Fibroblast of skin of left quadriceps (primary cell): ENCODE results near the gene TNC.
A peak's percentile ranks its signal among the peaks of the same experiment; 100 is the strongest.

Experiments
- DNase-seq, 2 experiments: peaks; one replicate each; pipeline ENCODE4 v3.0.0-alpha.2; 2013; ENCODE audit warnings: low read depth in 2 of 2

The TNC gene

DNA sequence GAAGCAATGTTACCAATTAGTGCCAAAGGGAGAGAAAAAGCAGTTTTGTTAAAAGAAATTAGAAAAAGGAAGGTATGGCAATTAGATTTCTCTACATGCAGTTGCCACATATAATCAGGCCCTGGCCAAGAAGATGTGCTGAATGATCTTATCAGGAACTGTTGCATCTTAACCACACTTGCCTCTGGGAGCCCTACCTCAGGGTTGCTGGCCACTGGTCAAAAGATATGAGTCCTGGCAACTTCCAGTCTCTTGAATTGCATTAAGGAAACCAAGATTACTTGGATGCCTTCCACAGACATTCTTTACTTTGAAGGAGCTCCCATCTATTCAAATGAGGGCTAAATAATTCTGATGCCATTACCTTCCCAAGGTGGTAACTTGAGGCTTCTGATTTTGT lies 60.4 kb downstream of the TNC start:
- DNase-seq: peak in 1 of 2 experiments; percentile 24

DNA sequence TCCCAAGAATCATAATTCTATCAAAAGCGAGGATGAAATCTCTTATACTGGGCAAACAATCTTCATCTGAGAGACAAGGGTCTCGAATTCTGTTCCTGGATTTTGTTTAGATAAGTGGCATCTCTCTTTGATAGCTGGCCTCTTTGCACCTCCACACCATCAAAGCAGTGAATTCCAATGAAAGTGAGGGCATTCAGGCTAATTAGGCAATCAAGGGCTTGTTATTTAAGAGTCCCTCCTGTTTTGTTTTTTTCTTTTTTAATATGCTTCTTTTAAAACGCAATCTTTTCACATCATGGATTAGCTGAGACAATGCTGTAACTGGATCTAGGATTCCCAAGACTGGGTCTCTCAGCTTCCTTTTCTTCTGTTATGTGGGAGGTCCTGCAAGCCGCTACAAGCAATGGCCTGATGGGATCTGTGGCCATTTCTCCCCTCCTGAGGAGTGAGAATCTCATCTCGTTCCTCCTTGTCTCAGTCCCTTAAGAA lies 67.9 kb downstream of the TNC start:
- no peak for DNase-seq

DNA sequence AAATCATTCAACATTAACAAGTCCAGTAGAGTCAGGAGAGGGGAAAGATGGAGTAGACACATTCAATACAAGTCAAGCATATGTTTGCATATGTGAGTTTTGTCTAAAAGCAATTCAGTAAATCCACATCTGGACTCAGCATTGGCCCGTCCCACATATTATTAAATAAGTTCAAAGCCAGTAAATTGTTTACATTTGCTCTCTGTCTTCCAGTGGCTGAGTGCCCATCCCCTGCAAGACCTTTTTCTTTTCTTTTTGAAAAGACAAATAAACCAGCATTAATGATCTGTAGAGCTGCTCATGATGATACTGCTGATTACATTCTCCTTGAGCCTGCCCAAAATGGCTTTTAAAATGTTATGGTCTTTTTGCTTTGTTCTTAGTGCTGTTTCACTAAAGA lies 71.1 kb downstream of the TNC start:
- no peak for DNase-seq

DNA sequence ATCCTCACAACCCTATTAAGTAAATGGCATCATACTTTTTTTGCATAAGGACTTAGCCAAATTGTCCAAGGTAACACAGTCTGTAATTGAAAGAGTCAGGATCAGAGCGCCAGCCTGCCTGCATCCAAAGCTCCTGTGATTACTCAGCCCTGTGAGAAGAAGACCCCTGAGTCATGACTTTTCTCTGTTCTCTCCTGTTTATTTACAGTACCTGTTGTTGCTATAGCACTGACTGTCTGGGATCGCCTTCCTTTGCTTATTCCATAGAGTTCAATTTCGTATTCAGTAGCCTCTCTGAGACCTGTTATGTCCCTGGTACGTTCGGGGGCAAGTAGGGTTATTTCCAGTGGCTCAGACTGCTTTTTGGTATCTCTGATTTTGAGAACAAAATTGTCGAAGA lies 71.8 kb downstream of the TNC start:
- no peak for DNase-seq

DNA sequence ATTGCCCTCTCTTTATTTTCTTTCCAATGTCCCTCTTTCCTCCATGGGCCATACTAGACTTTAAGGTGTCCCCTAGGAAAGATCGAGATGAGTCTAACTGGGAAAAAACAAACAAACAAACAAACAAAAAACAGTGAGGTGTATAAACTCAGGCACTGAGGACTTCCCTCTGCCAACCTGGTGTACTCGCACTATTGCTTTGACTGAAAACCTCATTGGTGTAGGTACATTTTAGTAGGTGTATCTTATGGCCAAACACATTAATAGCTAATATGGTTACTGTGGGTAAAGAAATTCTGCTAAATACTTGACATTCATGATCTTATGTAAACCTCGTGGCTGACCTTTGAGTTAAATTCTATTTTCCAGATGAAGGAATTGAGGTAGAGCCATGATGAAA lies 74.3 kb downstream of the TNC start:
- DNase-seq: no peak

DNA sequence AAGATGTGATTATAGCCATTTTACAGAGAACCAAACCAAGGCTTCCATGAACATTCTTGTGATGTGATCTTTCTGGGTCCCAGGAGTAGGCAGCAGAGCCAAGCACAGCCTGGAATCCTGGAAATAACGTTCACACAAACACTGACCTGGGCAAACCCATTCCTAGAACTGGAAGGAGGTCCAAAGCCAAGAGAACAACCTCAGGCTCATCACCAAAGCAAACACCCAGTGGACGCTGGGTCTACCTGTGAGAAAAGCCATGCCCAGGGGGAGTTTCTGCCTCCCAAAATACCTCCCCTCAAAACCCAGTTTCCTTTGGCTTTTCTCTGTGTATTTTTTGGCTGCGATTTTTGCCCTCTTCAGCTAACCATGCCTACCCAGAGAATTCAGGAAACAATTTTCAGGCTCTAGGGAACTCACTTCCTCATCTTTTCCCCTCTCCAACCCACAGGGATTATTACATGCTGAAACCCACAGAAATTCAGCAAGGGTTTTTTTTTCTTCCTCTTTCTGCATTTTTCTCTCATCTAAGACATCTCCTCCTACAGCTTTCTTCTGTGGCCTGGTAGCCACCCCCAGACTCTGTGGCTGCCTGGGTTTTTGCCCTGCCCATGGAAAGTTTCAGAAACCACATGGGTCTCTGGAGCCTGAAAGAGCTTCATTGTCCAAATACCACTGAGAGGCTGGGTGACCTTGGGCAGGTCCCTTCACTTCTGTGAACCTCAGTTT lies 75.0 kb downstream of the TNC start:
- DNase-seq: no peak

DNA sequence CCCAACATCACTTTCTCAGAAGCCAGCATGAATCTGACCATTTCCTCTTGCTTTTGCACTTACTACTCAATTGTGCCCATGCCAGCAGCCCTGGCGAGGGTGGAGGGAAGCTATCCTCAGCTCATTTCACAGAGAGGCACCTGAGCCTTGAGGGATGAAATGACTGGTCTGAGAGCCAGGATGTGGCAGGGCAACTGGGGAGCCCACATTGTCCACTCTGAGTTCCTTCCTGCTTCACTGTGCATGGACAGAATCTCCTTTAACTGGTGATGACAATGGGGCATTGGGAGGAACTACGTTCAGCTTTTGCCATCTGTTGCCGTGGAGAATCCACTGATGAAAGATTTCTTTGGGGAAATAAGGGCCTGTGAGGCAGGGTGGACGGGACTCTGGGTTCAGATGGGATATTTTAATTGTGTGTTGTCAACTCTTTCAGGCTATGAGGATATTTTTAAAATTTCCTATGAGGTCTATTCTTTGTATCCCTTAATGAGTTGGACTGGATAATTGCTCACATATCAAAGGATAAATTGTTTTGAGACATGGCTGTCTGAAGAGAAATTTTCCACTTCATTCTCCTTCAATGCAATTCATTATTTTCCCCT lies 78.3 kb downstream of the TNC start:
- no peak for DNase-seq

DNA sequence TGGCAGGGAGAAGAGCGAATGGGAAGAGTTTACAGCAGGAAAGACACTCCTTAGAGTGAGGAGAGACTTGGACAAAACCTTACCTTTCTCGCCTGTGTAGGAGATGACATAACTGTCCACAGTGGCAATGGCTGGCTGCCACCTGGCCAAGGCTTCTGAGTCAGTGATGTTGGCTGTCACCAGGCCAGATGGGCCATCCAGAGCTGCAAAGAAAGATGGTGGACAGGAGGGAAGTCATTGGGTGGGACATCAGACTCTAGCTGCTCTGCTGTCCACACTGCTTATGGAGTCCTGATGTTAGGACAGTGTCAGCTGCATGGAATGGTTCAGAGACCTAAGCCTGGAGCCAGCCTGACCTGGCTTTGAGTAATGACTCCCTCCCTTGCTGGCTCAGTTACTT lies 79.8 kb downstream of the TNC start:
- DNase-seq: no peak

DNA sequence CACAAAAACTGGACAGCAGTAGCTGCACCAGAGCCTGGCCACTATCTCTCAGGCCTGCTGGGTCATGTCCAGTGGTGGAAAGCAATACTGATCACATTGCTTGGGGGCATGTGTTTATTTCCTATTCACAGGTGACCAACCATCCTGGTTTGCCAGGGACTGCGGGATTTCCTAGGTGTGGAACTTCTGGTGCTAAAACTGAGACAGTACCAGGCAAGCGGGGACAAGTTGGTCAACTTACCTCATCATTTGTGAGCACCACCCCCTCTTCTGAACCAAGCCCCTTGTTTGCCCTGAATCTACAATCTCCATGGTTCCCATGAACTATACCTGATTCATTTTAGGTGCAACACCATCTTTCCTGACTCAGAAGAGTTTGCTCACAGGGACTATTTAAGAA lies 81.3 kb downstream of the TNC start:
- no peak for DNase-seq

DNA sequence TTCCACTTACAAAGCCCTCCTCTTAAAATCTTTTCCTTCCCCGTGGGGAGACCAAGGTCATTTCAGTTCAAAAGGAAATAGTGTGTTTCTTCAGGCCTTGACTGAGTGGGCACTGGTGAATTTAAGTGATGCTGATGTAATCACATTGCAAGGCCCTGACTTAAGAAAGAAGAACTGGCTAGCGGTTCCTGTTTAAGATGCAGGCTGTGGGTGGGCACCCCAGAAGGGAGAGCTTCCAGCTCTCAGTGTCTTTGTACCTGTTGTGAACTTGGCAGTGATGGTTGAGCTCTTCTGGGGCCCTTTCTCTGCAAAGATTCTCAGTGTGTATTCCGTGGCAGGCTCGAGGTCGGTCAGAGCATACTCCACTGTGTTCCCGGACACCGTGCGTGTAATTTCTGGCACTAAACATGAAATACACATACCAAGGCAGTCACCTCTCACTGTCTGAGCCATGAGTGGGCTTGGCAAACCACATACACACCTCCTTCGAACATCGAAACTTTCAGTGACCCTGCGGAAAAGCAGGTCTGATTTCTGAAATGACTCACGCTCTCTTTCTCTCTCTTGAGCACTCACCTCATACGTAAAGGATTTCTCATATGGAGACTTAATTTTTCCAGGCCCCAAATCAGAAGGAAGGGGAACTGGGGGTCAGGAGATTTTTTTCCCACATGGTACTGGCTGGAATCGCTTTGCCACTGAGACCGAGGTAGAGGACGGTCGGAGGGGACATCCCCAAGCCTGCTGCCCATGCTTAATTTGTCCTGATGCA lies 81.9 kb downstream of the TNC start:
- DNase-seq: peak; percentile 68

DNA sequence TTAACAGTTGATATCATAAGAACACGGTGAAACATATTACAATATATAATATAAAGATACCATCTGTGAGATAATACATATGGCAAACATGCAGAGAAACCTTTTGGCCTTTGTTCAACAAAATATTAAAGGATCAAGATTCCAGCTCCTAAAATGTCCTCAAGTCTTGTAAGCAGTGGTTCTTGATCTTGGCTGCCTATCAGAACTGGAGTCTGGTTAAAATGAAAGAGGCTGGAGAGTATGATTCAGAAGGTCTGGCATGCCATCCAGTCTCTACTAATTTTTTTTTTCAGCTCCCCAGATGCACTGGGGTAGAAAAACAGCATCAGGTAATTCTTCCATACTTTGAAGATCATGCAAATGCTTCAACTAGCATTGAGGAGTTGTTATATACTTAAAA lies 83.2 kb downstream of the TNC start:
- peak; percentile 74 to 80 for DNase-seq

DNA sequence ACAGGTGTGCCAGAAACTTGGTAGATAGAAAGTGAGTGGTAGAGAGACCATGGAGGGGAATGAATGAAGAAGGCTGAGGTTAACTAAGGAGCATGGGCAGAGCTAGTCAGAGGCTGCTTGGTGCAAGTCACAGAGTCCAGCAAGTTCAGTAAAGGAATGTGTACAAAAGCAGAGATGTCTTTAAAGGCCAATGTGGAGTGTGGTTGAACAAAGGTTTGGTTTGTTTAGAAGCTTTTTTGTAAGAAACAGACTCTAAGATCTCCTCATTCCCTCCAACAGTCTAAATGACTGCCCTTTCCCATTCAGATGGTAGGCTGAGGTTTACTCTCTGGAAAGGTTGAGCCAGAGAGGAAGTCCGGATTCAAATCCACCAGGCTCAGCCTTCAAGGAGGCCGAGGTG lies 84.2 kb downstream of the TNC start:
- no peak for DNase-seq

DNA sequence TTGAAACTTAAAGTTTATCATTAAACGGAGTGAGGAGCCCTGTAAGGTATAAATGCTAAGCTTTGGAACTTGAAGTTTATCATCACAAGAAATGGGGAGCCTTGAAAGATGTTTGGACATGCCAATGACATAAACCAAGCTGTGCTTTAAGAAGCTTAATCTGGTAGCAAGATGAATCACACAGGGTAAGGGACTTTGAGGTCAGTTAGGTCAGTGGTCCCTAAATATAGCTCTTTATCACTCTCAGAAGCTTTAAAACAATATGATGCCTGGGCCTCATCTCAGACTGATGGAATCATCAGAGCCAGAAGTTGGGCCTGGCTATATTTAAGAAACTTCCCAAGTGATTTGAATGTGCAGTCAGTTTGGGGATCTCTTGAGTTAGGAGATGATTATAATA lies 85.7 kb downstream of the TNC start:
- no peak for DNase-seq

DNA sequence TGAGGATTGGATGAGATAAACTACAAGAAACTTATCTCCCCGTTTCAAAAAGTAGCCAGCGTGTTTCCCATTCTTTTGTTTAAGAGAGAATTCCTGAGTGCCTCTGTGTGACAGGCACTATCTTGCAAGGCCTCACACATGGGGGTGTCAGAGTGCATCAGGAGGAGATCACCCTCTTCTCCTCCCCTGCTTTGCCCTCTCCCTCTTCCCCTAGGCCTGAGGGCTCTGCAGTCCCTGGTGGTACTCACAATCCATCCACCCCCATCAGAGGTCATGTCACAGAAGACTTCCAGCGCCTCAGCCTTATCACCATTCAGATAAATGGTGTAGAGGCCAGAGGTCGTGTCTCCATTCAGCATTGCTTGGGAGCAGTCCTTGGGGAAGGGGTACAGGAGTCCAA lies 88.0 kb downstream of the TNC start:
- no peak for DNase-seq

DNA sequence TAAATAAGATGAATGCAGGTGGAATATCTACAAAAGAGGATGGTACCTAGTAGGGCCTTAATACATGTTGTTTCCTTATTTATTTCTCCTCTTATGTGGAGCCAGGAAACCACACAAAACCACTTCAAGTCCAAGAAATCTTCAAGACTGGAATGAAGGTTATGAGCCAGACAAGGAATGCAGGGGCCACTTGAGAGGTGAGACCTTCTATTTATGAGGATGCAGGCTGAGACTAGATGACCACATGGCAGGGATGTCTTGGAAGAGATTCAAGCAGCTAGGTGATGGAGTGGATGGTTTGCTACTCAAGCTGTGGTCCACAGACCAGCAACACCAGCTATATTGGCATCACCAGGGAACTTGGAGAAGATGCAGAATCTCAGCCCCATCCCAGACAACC lies 92.2 kb downstream of the TNC start:
- no peak for DNase-seq

DNA sequence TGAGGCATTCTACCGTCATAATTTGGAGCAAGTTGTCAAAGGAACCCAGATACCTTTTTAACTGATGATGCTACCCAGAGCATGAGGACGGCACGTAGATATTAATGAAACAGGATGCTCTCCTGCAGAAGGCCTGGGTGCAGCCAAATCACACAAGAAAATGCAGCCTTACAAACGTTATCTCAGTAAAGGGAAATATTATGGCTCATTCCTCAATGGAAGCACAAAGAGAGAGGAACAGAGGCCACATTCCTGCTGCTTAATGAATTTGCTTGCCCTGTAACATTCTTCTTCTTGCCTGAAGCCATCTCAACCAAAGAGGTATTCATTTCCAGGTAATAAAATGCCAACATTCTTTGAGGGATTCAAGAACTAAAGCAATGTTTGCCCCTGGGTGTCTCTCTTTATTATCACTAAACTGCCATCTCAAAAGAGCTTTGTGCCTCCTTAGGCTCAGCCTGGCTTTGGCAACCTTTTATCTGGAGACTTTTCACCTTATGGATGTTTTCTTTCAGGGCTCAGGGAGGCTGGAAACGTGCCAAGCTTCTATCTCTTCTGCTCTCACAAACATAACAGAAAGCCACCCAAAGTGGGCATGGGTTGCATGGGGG lies 92.9 kb downstream of the TNC start:
- no peak for DNase-seq

DNA sequence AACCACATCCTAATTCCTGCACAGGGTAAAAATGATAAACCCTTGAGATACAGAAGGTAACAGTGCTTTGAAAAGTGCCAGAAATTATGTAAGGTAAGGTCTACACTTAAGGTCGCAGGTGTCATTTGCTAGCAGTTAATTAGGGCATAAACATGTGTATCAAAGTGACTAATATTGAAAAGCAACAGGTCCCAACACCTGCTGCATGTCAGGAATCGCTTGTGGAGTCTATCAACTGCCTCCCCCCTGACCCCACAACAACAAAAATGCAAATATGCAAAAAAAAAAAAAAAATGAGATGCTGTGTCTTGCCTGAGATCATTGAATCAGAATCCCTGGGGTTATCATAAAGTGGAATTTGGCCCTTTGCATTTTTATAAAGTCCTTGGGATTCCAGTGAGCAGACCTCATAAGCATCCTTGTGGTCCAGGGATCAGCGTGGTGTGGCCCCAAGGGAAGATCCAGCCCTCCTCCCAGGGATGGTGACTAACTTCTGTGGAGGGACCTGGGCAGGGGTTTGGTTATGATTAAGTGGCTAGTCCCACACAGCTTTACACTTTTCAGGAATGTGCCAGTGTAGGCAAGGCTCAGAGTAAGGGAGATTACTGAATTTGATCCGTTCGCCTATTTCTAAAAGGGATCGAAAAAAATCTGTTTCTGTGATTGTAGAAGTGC lies 95.1 kb downstream of the TNC start:
- peak; percentile 81 to 83 for DNase-seq

DNA sequence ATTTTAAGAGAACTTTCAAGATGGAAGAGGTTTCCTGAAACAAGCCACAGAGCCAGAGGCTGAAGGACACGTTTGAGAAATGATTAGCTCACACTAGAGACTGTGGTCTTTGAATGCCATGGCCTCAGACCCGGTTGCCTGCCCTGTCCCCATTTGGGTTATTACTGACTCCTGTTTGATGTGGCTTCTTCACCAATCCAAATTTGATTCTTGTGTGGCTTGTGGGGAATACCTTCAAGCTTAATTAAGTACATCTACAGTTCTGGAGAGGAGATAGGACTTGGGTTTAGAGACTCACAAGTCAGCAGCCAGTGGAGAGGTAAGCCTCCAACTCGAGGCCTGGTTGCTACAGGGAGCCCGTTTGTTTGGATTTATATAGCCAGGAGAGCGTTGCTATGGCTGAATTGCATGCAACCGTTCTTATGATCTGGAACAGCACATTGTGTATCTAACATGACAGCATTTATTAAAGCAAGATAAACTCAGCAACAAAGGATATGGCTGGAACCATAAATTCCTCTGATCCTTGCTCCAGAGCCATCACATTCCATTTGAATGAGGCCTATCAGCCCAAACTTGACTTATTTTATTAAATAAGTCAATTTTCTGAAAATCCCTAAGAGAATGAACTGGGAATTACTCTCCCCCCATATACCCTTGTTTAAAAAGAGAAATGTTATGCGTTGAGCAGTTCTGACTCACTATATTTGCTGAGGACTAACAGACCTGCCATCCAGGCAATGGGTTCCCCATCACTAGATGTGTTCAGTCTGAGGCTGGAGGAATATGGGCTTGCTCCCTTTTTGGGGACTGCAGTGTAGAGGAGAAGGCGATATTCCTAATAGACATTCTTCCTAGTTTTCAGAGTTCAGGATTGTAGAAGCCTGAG lies 99.2 kb downstream of the TNC start:
- DNase-seq: peak in 1 of 2 experiments; percentile 69

DNA sequence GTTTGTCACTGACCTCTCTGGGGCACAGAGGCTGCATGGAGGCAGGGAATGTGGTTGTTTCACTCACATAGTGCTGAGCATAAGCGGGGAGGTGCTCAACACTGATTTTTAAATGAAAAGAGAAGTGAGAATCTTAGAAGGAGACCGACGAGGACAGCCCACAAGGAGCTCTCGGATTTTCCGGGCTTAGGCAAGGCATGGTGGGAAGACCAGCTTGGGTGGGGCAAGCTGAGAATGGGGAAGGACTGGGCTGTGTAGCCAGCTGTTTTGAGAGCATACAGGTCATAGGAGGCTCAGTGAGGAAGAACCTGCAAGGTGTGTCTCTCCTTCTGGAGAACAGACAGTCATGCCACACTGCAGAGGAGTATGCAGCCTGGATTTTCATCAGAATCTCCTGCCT lies 101.6 kb downstream of the TNC start:
- no peak for DNase-seq

DNA sequence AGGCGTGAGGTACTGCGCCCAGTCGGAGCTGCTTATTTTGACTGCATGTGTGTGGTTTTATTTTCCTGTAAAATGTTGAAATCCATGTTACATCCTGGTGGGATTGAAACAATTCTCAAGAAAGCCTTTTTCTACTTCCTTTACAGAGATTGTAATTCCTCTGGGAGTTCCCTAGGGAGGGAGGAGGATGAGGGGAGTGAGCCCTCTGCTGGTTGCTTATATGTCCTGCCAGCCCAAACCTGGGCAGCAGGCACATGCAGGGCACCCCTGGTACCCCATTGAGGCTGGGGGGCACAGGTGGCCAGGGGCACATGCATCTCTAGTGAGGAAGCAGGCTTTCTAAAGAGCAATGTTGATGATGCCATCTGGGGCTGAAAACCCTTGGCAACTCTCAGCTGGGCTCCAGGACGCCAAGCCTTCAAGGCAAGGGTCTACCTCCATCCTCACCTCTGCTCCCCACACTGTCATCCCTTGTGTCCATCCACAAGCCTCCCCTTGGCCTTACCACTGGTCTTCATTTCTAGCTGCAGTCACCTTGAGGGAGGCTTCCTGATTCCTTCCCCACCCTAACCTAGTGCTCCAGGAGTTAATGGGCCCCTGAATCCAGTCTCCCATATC lies 102.8 kb downstream of the TNC start:
- DNase-seq: peak; percentile 58 to 60
